Esophagus squamous epithelium (tissue), 4 donors: ENCODE data around the gene C10orf105.

ENCODE experiments used
- CTCF ChIP-seq, 6 experiments: fragments of 450-650 bp in 4 of 6; fragments of 200-600 bp in 2 of 6; sonication (generic) in 2 of 6; IDR thresholded peaks; one replicate each; pipeline ENCODE4 v1.5.1; 2016 to 2019; ENCODE audit warnings: antibody characterized with exemption in 6 of 6, mild to moderate bottlenecking in 4 of 6, moderate library complexity in 4 of 6
- POLR2A ChIP-seq, 4 donors: fragments of 450-650 bp; IDR thresholded peaks; one replicate each; pipeline ENCODE4 v1.6.1; 2017; ENCODE audit warnings: antibody characterized with exemption in 4 of 4, mild to moderate bottlenecking in 4 of 4, moderate library complexity in 3 of 4

DNA sequence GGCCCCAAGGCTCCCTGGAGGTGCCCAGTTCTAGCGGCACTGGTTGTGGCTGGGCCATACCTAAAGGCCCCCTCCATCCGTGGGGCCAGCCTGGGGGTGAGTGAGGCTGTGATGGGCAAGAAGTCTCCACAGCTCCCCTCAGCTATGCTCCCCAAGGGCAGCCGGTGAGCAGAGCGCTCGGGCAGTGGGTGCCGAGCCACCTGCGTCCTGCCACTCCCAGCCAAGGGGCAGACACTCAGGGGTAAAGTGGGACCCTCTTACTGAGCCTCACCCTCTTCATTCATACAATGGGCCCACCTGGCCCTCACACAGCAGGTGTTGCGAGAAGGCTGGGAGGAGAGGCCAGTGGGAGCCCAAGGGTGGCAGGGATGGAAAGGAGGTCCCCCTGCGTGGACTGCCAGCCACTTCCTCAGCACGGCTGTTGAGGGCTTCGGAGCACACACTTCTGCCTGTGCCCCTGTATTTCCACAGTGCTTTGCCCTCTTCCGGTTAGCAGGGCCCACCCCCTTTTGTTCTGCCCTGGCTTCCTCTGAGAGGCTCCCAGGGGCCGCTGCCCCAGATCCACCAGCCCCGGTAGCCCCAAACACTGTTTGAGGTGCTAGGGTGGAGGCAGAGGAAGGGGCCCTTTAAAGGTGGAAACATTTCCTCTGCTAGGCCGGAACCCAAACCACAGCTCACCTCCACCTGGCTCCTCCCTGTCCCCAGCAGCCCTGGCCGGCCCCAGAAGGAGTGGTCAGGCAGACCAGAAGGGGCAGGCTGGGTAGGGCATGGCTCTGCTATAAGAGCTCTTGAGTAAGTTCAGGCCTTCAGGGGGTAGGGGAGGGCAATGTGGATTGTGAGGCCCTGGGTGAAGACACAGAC lies 16.4 kb upstream of the C10orf105 start:
- TF ChIP-seq POLR2A (IDR thresholded peaks at IDR 0.05) = peak in 1 of 4 donors; percentile 33
- no peak for TF ChIP-seq CTCF (IDR thresholded peaks at IDR 0.05)
